OCI-LY7 (cell line): ENCODE results near the gene DCAF16. TPM values are rescaled to one million over a fixed set of nuclear protein-coding genes. Genes with fewer than 3 reads are reported as not detected.

Experiments used
- BruUV-seq: library from RNA; stranded (reverse); fragments of 400-500 nt; replicated peaks from 2 replicates; lab custom pipeline; 2021; lab: Mats Ljungman, UMichigan
- CTCF ChIA-PET: fragments of 300-600 bp; sonication (Branson Sonifier 250); formaldehyde crosslinking; loops from one replicate; lab custom pipeline; 2022; ENCODE audit warnings: antibody characterized with exemption; ENCODE audit not compliant: unreplicated experiment; lab: Charles Lee
- POLR2A ChIA-PET: fragments of 300-600 bp; sonication (Branson Sonifier 250); formaldehyde crosslinking; loops from one replicate; lab custom pipeline; 2022; ENCODE audit warnings: antibody characterized with exemption; lab: Charles Lee
- DNase-seq: peaks from one replicate; pipeline ENCODE4 v3.0.0-alpha.2; 2015; ENCODE audit warnings: low spot score
- H2AFZ ChIP-seq: fragments of 200-600 bp; sonication (generic), shearing (Covaris generic); 2 replicates; pipeline ENCODE4 v1.6.1; 2014; ENCODE audit warnings: mild to moderate bottlenecking, antibody characterized with exemption, low read length, moderate library complexity
- H3K27ac ChIP-seq: fragments of 200-600 bp; sonication (generic); 2 replicates; pipeline ENCODE4 v1.5.1; 2014; ENCODE audit warnings: mixed run types, low read depth, mild to moderate bottlenecking, moderate library complexity, low read length, inconsistent platforms; ENCODE audit not compliant: poor library complexity, severe bottlenecking
- H3K36me3 ChIP-seq: fragments of 200-600 bp; sonication (generic); 2 replicates; pipeline ENCODE4 v1.6.1; 2014; ENCODE audit warnings: mild to moderate bottlenecking, antibody characterized with exemption, low read length, moderate library complexity, mixed read lengths; ENCODE audit not compliant: insufficient read depth
- H3K4me1 ChIP-seq: fragments of 200-600 bp; sonication (generic); 2 replicates; pipeline ENCODE4 v1.5.1; 2014; ENCODE audit warnings: mild to moderate bottlenecking, low read length; ENCODE audit not compliant: insufficient read depth, poor library complexity, severe bottlenecking
- H3K4me2 ChIP-seq: fragments of 200-600 bp; sonication (generic); 2 replicates; pipeline ENCODE4 v1.6.1; 2014; ENCODE audit warnings: mild to moderate bottlenecking, low read length
- H3K4me3 ChIP-seq: fragments of 200-600 bp; sonication (generic); 2 replicates; pipeline ENCODE4 v1.5.1; 2014; ENCODE audit warnings: mild to moderate bottlenecking, low read depth, low read length; ENCODE audit not compliant: poor library complexity, severe bottlenecking
- H3K79me2 ChIP-seq: fragments of 200-600 bp; sonication (generic); 2 replicates; pipeline ENCODE4 v1.6.1; 2016; ENCODE audit warnings: low read depth, mild to moderate bottlenecking, low read length, moderate library complexity, mixed read lengths; ENCODE audit not compliant: insufficient read depth
- H3K9me2 ChIP-seq: fragments of 200-600 bp; sonication (generic); 2 replicates; pipeline ENCODE4 v1.6.1; 2016; ENCODE audit warnings: mild to moderate bottlenecking, low read length, mixed read lengths; ENCODE audit not compliant: insufficient read depth
- H3K9me3 ChIP-seq: fragments of 200-600 bp; sonication (generic); 2 replicates; pipeline ENCODE4 v1.6.1; 2014; ENCODE audit warnings: mild to moderate bottlenecking, mixed run types, low read length, mixed read lengths
- H4K20me1 ChIP-seq: fragments of 200-600 bp; sonication (generic); 2 replicates; pipeline ENCODE4 v1.6.1; 2014; ENCODE audit warnings: mild to moderate bottlenecking, antibody characterized with exemption, low read length, moderate library complexity, mixed read lengths; ENCODE audit not compliant: insufficient read depth
- CTCF ChIP-seq: fragments of 200-600 bp; sonication (generic); conservative IDR thresholded peaks from 2 replicates; pipeline ENCODE4 v1.5.1; 2014; ENCODE audit warnings: mild to moderate bottlenecking, antibody characterized with exemption, low read length, moderate library complexity, mixed read lengths
- EZH2phosphoT487 ChIP-seq: fragments of 200-600 bp; sonication (generic); IDR thresholded peaks from 2 replicates; pipeline ENCODE4 v1.6.1; 2018; ENCODE audit warnings: low read depth, borderline replicate concordance, mild to moderate bottlenecking, mixed run types, antibody characterized with exemption, low read length, moderate library complexity, mixed read lengths
- intact Hi-C: fragments of 100-400 bp; cut with micrococcal nuclease; formaldehyde crosslinking; loops from one replicate; pipeline ENCODE4 v1.10.0; 2022; ENCODE audit not compliant: unreplicated experiment
- total RNA-seq, 2 experiments: library from RNA; depleted of rRNA in 1 of 2; stranded (reverse); fragments of >200 nt in 1 of 2; shearing (Covaris generic) in 1 of 2; gene quantifications; 2 replicates each; pipeline ENCODE4 v1.2.3, GENCODE V29; 2014 to 2022

The DCAF16 gene
- total RNA-seq, 2 experiments from 2014 or later, result 88.7 to 115 TPM

- ChIA-PET POLR2A (no interaction called here), CTCF (no interaction called here)
- Histone ChIP-seq H3K9me3 (no peaks in the 10 kb centered on the region), H4K20me1 (no peaks in the 10 kb centered on the region), H2AFZ (no peak overlapping the region), H3K4me2 (no peak overlapping the region), H3K36me3 (no peaks in the 10 kb centered on the region), H3K4me3 (no peak overlapping the region), H3K27ac (no peak overlapping the region), H3K79me2 (no peaks in the 10 kb centered on the region), H3K4me1 (no peaks in the 10 kb centered on the region), H3K9me2 (no peaks in the 10 kb centered on the region)
- no peak for DNase-seq
- intact Hi-C loops, result no loop called here
- TF ChIP-seq EZH2phosphoT487 (no peak), CTCF (no peak)
- no TSS peak for BruUV-seq
These were observed 52.1 kb downstream of the DCAF16 start for GRCh38 chr4:17758485-17758884.

- intact Hi-C loops, result no loop called here
- BruUV-seq, result no TSS peak
- no peak overlapping the region for H3K4me3 ChIP-seq
- no peak overlapping the region for H3K27ac ChIP-seq
- ChIA-PET CTCF (no interaction called here), POLR2A (no interaction called here)
- no peaks in the 10 kb centered on the region for H4K20me1 ChIP-seq
- no peaks in the 10 kb centered on the region for H3K9me3 ChIP-seq
- H3K36me3 ChIP-seq, result no peaks in the 10 kb centered on the region
- H3K4me1 ChIP-seq, result no peaks in the 10 kb centered on the region
- DNase-seq, result no peak
- no peak overlapping the region for H3K4me2 ChIP-seq
- H2AFZ ChIP-seq, result no peak overlapping the region
- TF ChIP-seq CTCF, result no peak
- no peak for TF ChIP-seq EZH2phosphoT487
- H3K9me2 ChIP-seq, result no peaks in the 10 kb centered on the region
- no peaks in the 10 kb centered on the region for H3K79me2 ChIP-seq
These were observed 52.9 kb downstream of the DCAF16 start for GRCh38 chr4:17757621-17758020.

GRCh38 chr4:17753646-17754045 lies 56.9 kb downstream of the DCAF16 start:
- BruUV-seq, result no TSS peak
- no peaks in the 10 kb centered on the region for H3K9me3 ChIP-seq
- no peaks in the 10 kb centered on the region for H3K79me2 ChIP-seq
- ChIA-PET CTCF (no interaction called here), POLR2A (no interaction called here)
- DNase-seq, result no peak
- H3K4me2 ChIP-seq, result no peak overlapping the region
- H3K4me3 ChIP-seq, result no peak overlapping the region
- H2AFZ ChIP-seq, result no peak overlapping the region
- H3K4me1 ChIP-seq, result no peaks in the 10 kb centered on the region
- H3K36me3 ChIP-seq, result no peaks in the 10 kb centered on the region
- no peak overlapping the region for H3K27ac ChIP-seq
- intact Hi-C loops, result no loop called here
- H3K9me2 ChIP-seq, result no peaks in the 10 kb centered on the region
- no peak for TF ChIP-seq CTCF
- TF ChIP-seq EZH2phosphoT487, result no peak
- H4K20me1 ChIP-seq, result no peaks in the 10 kb centered on the region

Other genes starting within 250 kb of the DCAF16 start
- gene LAP3, start 233.6 kb downstream of the DCAF16 start, total RNA-seq (2014; rRNA removed; shearing (Covaris generic)), result 111 and 115 TPM in 2 replicates
- 101 and 104 TPM in 2 replicates for gene LAP3, start 233.6 kb downstream of the DCAF16 start, total RNA-seq (2022)
- gene MED28, start 196.1 kb downstream of the DCAF16 start, total RNA-seq (2014; rRNA removed; shearing (Covaris generic)), result 20.7 and 27.0 TPM in 2 replicates
- 78.2 and 86.2 TPM in 2 replicates for gene MED28, start 196.1 kb downstream of the DCAF16 start, total RNA-seq (2022)
- not detected in 2 replicates for gene FAM184B, start 29.1 kb downstream of the DCAF16 start, total RNA-seq (2014; rRNA removed; shearing (Covaris generic))
- not detected in 2 replicates for gene FAM184B, start 29.1 kb downstream of the DCAF16 start, total RNA-seq (2022)
- 57.5 and 68.6 TPM in 2 replicates for gene NCAPG, start 222 bp upstream of the DCAF16 start, total RNA-seq (2014; rRNA removed; shearing (Covaris generic))
- 89.8 and 95.4 TPM in 2 replicates for gene NCAPG, start 222 bp upstream of the DCAF16 start, total RNA-seq (2022)
- 16.0 and 31.4 TPM in 2 replicates for gene LCORL, start 211.0 kb upstream of the DCAF16 start, total RNA-seq (2014; rRNA removed; shearing (Covaris generic))
- 37.4 and 42.2 TPM in 2 replicates for gene LCORL, start 211.0 kb upstream of the DCAF16 start, total RNA-seq (2022)